ENCODE results near the gene MICAL3.

The MICAL3 gene

DNA sequence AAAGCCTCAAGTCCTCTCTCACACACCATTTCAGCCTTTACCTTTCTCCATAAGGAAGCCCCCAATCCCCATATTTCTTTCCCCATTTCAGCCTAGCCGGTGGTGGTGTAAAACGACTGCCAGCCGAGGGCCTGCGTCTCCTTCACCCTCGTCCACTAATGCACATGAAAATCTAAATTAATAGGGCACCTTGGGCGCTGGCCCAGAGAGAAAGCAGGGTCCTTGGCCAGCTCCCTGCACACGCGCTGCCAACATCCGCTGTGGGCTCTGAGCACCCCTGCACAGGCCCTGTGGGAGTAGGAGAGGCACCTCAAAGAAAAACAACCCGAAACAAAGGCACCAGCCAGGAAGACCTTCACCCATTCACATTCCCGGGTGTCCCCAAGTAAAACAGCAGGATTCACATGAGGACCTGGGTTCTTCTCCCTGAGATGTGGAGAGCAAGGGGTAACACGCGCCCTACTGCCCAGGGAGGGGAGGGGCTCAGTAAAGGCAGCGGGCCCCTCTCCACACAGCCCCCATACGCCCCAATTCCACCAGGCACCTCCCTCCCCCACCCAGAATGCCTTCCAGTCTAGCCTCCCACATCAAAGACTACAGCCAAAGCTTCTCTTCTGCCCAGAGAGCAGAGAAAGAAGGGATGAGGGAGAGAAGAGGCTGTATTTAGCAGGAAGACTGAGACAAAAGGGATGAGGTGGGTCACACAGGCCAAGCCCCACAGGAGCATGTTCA lies 79.0 kb downstream of the MICAL3 start:
- H3K4me3 ChIP-seq (ENCODE audit: low read length) = no peak overlapping the region
- TF ChIP-seq, protein P1, sequence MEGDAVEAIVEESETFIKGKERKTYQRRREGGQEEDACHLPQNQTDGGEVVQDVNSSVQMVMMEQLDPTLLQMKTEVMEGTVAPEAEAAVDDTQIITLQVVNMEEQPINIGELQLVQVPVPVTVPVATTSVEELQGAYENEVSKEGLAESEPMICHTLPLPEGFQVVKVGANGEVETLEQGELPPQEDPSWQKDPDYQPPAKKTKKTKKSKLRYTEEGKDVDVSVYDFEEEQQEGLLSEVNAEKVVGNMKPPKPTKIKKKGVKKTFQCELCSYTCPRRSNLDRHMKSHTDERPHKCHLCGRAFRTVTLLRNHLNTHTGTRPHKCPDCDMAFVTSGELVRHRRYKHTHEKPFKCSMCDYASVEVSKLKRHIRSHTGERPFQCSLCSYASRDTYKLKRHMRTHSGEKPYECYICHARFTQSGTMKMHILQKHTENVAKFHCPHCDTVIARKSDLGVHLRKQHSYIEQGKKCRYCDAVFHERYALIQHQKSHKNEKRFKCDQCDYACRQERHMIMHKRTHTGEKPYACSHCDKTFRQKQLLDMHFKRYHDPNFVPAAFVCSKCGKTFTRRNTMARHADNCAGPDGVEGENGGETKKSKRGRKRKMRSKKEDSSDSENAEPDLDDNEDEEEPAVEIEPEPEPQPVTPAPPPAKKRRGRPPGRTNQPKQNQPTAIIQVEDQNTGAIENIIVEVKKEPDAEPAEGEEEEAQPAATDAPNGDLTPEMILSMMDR (conservative IDR thresholded peaks at IDR 0.05; ENCODE audit: low read depth, low read length) = no peak
- no peak for DNase-seq (ENCODE audit: low read depth)

DNA sequence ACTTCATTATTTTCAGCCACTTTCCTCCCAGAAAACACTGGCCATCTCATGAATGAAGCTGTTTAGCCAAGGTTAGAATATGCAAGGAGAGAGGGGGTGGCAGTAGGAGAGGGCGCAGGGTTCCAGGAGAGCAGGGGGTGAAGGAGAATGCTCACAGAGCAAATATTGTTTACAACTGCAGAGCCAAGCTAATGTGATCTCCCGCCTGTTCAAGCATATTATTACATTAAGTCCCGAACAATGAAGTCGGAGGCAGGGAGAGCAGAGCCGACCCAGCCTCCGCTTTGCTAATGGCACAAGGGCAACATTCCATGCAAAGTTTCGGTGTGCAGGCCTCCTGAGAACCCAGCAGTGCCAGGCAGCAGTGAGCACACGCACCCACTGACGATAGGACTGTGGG lies 80.1 kb downstream of the MICAL3 start:
- DNase-seq (ENCODE audit: low read depth) = peak; percentile 81
- H3K4me3 ChIP-seq (ENCODE audit: low read length) = no peak overlapping the region
- TF ChIP-seq, protein P1 (conservative IDR thresholded peaks at IDR 0.05; ENCODE audit: low read depth, low read length) = no peak

DNA sequence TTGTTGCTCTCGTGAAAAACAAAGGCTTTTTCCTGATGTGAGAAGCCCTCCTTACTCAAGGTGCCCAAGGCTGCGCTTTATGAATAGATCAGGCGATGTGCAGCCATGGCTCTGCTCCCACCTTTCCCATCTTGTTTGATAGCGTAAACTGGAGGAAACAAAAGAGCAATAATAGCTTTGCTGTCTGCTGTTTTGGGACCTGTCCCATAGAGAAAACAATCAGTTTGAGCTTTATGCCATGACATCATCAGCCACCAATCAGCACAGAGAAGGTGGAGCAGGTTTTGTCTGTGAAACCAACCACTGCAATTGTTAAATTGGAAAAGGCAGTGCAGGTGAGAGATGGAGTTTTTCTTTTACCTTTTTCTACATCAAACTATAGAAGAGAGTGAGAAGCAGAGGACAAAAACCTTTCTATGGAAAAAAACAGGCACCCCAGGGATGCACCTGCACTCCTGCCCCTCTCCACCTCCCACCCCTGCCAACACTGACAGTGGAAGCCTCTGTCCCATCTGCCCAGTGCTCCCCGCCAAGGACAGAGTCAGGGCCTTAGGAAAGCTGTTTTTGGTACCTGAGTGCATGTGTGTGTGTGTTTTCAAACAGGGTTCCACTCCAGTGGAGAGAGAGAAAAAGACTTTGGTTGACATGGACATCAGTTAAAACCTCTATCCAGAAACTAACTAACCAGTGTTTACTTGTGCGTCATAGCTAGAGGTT lies 80.7 kb downstream of the MICAL3 start:
- DNase-seq (ENCODE audit: low read depth) = no peak
- H3K4me3 ChIP-seq (ENCODE audit: low read length) = no peak overlapping the region
- TF ChIP-seq, protein P1 (conservative IDR thresholded peaks at IDR 0.05; ENCODE audit: low read depth, low read length) = no peak

DNA sequence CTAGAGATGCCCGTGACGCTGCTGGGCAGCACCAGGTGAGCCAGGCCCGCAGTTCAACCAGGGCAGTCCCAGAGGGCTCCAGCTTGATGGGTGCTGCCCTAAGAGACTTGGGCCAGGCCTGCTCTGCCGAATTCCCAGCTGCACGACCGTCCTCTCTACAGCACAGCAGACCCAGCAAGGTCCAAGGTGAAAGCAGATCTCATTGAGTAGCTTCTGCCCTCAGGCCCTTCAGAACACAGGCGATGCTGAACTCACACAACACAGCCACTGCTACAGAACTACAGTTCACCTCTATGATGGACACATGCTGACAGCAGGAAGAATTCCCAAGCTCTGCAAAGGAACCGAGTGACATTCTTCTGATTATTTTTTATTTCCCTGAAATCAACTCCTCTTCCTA lies 81.6 kb downstream of the MICAL3 start:
- TF ChIP-seq, protein P1 (conservative IDR thresholded peaks at IDR 0.05; ENCODE audit: low read depth, low read length) = no peak
- no peak overlapping the region for H3K4me3 ChIP-seq (ENCODE audit: low read length)
- DNase-seq (ENCODE audit: low read depth) = no peak

DNA sequence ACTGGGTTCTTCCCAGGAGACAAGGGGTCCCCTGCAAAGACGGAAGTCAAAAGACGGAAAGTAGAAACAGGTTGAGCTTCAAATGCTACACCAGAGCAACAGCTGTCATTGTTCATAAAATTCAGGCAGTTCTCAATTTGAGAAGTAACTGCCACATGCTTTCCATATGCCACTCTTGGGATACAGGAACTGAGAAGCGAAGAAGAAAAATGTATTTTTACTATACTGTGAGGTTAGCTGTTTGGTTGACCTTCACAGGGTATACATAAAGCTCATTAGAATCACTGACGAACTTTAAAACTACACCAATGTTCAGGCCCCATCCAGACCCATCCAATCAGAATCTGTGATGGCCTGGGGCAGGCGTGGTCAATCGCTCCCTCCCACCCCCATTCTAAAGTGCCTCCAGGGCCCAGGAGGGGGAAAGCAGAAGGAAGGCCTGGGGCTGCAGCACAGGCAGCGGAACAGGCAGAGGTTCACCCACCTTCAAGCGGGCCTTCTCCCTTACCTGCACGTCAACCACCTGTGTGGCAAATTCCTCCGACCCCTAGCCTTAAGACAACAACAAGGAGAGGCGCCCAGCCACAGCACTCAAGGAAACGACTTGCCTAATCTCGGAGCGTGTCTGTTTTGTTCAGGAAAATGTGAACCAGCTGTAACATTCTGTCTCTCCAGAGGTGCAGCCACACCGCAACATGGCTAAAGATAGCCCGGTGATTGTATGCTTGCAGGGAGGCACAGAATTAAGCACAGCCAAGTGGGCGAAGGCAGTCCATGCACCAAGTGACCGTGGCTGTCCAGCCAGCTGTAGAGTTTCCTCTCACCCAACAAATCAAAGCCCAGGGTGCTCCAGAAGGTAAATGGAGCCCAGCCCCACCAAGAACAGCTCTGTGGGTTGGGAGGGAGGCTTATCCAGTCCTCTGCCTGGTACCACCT lies 82.6 kb downstream of the MICAL3 start:
- DNase-seq (ENCODE audit: low read depth) = no peak
- no peak overlapping the region for H3K4me3 ChIP-seq (ENCODE audit: low read length)
- TF ChIP-seq, protein P1 (conservative IDR thresholded peaks at IDR 0.05; ENCODE audit: low read depth, low read length) = no peak

DNA sequence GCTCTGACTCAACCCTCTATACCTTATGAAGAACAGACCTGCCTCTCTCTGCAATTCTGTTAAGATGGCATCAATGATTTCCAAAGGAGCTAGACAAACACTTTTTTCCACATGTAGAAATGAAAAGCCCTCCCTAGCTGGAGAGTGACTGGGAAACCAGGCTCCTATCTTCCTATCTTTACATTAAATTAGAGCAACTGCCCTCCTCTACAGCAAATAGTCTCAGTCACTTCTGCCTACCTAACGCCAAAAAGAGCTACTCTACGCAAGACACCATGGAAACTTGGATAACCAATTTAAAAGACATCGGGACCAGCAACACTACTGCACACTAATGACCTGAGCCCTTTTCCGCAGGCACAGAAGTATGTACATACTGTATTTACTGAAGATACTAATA lies 84.8 kb downstream of the MICAL3 start:
- no peak overlapping the region for H3K4me3 ChIP-seq (ENCODE audit: low read length)
- TF ChIP-seq, protein P1 (conservative IDR thresholded peaks at IDR 0.05; ENCODE audit: low read depth, low read length) = no peak
- no peak for DNase-seq (ENCODE audit: low read depth)

Data from retinal pigment epithelial cell (primary cell).